Esophagus squamous epithelium (tissue), 4 donors: ENCODE measurements around the gene PSMB7.

Experiments
- CTCF ChIP-seq, 6 experiments: fragments of 450-650 bp in 4 of 6; fragments of 200-600 bp in 2 of 6; sonication (generic) in 2 of 6; IDR thresholded peaks; one replicate each; pipeline ENCODE4 v1.5.1; 2016 to 2019; ENCODE audit warnings: antibody characterized with exemption in 6 of 6, mild to moderate bottlenecking in 4 of 6, moderate library complexity in 4 of 6
- POLR2A ChIP-seq, 4 donors: fragments of 450-650 bp; IDR thresholded peaks; one replicate each; pipeline ENCODE4 v1.6.1; 2017; ENCODE audit warnings: antibody characterized with exemption in 4 of 4, mild to moderate bottlenecking in 4 of 4, moderate library complexity in 3 of 4

- no peak for TF ChIP-seq CTCF (IDR thresholded peaks at IDR 0.05)
- TF ChIP-seq POLR2A (IDR thresholded peaks at IDR 0.05), result no peak
These were observed 51.7 kb downstream of the PSMB7 start for GRCh38 chr9:124363326-124364096.
